GM20431 (cell line): Measurements from ENCODE around the gene EME2.

Source experiments
- in situ Hi-C: fragments of 300-500 bp; cut with MseI, MboI; formaldehyde crosslinking; loops from one replicate; pipeline ENCODE4 v1.15.0; 2020; ENCODE audit warnings: low sequenced_read_pairs; ENCODE audit not compliant: unreplicated experiment

EME2 gene

GRCh38 chr16:1764971-1765370 is 7.6 kb upstream of the EME2 start:
- in situ Hi-C loops = no loop called here

GRCh38 chr16:1765826-1766225 is 6.8 kb upstream of the EME2 start:
- in situ Hi-C loops = no loop called here

- in situ Hi-C loops = no loop called here
These were observed 6.4 kb upstream of the EME2 start for GRCh38 chr16:1766231-1766630.

GRCh38 chr16:1766701-1767100 is 5.9 kb upstream of the EME2 start:
- in situ Hi-C loops = no loop called here

GRCh38 chr16:1767116-1767994 is 5.3 kb upstream of the EME2 start:
- in situ Hi-C loops = no loop called here

GRCh38 chr16:1768061-1768766 is 4.4 kb upstream of the EME2 start:
- in situ Hi-C loops = no loop called here

- in situ Hi-C loops = no loop called here
These were observed 3.7 kb upstream of the EME2 start for GRCh38 chr16:1768767-1769401.

- in situ Hi-C loops = no loop called here
These were observed 3.0 kb upstream of the EME2 start for GRCh38 chr16:1769402-1770300.

GRCh38 chr16:1770328-1771187 is 2.1 kb upstream of the EME2 start:
- in situ Hi-C loops = no loop called here

GRCh38 chr16:1771188-1771863 is 1.3 kb upstream of the EME2 start, which contains the start of gene NME3:
Gene NME3, minus strand, starts transcription at chr16:1771543. Its CDS starts 9 bp downstream, at chr16:1771534.
- in situ Hi-C loops = no loop called here

- in situ Hi-C loops = no loop called here
These were observed 697 bp upstream of the EME2 start for GRCh38 chr16:1771864-1772361.

- in situ Hi-C loops = no loop called here
These were observed 495 bp downstream of the EME2 start, which contains the start of gene MRPS34 for GRCh38 chr16:1772908-1773702. Gene MRPS34, minus strand, starts transcription at chr16:1773134. Its CDS starts 15 bp downstream, at chr16:1773119.

- in situ Hi-C loops = no loop called here
These were observed 1.3 kb downstream of the EME2 start for GRCh38 chr16:1773703-1774447.

- in situ Hi-C loops = no loop called here
These were observed 1.8 kb downstream of the EME2 start for GRCh38 chr16:1774448-1774780.

- in situ Hi-C loops = no loop called here
These were observed 2.6 kb downstream of the EME2 start for GRCh38 chr16:1775006-1775845.
